ENCODE data around the gene FAF1. TPM values are rescaled to one million over a fixed set of nuclear protein-coding genes. Genes with fewer than 3 reads are reported as not detected.
A peak's percentile ranks its signal among the peaks of the same experiment; 100 is the strongest.

FAF1 gene
- total RNA-seq, 1 experiment from 2014 or later = 78.7 TPM

DNA sequence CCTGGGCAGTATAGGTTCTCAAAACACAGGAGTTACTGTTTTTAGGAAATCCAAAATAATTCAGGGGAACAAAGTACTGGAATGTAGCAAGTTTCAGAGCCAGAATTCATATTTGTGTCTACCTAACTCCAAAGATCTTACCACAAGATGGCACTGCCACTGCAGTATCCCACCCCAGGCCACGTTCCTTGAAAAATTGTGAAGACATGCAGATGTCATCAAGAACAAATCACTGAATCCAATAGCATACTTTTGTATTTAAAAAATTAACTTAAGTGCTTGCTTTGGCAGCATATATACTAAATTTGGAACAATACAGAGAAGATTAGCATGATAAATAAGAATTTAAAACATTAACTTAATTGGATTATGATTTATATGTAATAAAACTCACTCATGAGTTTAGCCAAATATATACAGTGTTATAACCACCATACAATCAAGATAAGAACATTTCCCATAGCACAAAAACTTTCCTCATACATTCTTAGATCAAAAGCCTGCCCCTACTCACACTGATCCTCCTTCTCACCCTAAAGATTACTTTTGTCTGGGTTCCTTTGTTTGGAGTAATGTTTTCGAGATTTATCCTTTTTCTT lies 209.9 kb downstream of the FAF1 start:
- peak in 1 of 2 experiments; percentile 17 for DNase-seq
- Mint-ChIP-seq H3K36me3 (ENCODE audit: insufficient read depth, unreplicated experiment) (peaks cover 14% of the 10 kb centered on the region), H3K4me1 (ENCODE audit: low read depth, unreplicated experiment) (no peaks in the 10 kb centered on the region), H3K9me3 (ENCODE audit: unreplicated experiment) (no peaks in the 10 kb centered on the region), H3K4me3 (ENCODE audit: unreplicated experiment) (no peak overlapping the region), H3K27ac (ENCODE audit: unreplicated experiment) (no peak overlapping the region), H3K27me3 (ENCODE audit: insufficient read depth, unreplicated experiment) (no peaks in the 10 kb centered on the region)
- TF ChIP-seq, protein P1, sequence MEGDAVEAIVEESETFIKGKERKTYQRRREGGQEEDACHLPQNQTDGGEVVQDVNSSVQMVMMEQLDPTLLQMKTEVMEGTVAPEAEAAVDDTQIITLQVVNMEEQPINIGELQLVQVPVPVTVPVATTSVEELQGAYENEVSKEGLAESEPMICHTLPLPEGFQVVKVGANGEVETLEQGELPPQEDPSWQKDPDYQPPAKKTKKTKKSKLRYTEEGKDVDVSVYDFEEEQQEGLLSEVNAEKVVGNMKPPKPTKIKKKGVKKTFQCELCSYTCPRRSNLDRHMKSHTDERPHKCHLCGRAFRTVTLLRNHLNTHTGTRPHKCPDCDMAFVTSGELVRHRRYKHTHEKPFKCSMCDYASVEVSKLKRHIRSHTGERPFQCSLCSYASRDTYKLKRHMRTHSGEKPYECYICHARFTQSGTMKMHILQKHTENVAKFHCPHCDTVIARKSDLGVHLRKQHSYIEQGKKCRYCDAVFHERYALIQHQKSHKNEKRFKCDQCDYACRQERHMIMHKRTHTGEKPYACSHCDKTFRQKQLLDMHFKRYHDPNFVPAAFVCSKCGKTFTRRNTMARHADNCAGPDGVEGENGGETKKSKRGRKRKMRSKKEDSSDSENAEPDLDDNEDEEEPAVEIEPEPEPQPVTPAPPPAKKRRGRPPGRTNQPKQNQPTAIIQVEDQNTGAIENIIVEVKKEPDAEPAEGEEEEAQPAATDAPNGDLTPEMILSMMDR (IDR thresholded peaks at IDR 0.05; ENCODE audit: insufficient read depth in 1 of 2, low read depth in 1 of 2, low read length in 1 of 2, severe bottlenecking in 1 of 2, unreplicated experiment in 1 of 2) = peak; percentile 21 to 43
- Histone ChIP-seq H3K36me3 (ENCODE audit: control insufficient read depth, insufficient read depth, low read length) (no peaks in the 10 kb centered on the region), H3K4me3 (ENCODE audit: low read depth, low read length) (no peak overlapping the region), H3K4me1 (no peaks in the 10 kb centered on the region), H3K9me3 (no peaks in the 10 kb centered on the region), H3K27me3 (replicated peaks; ENCODE audit: control insufficient read depth, insufficient read depth, low read length) (no peaks in the 10 kb centered on the region)
- ChIA-PET CTCF (no interaction called here), POLR2A (no interaction called here)
- BruUV-seq (replicated peaks) = no TSS peak
- intact Hi-C loops (cut with micrococcal nuclease; ENCODE audit: unreplicated experiment) = loop anchor here (1.0 kb wide), 1 partner anchor 439 kb away; no protein-coding TSS in a partner anchor

- Histone ChIP-seq H3K36me3 (ENCODE audit: control insufficient read depth, insufficient read depth, low read length) (no peaks in the 10 kb centered on the region), H3K4me1 (no peaks in the 10 kb centered on the region), H3K9me3 (no peaks in the 10 kb centered on the region), H3K4me3 (ENCODE audit: low read depth, low read length) (no peak overlapping the region), H3K27me3 (replicated peaks; ENCODE audit: control insufficient read depth, insufficient read depth, low read length) (no peaks in the 10 kb centered on the region)
- no TSS peak for BruUV-seq (replicated peaks)
- Mint-ChIP-seq H3K36me3 (ENCODE audit: insufficient read depth, unreplicated experiment) (peaks cover 19% of the 10 kb centered on the region), H3K4me1 (ENCODE audit: low read depth, unreplicated experiment) (no peaks in the 10 kb centered on the region), H3K9me3 (ENCODE audit: unreplicated experiment) (no peaks in the 10 kb centered on the region), H3K27me3 (ENCODE audit: insufficient read depth, unreplicated experiment) (no peaks in the 10 kb centered on the region), H3K27ac (ENCODE audit: unreplicated experiment) (no peak overlapping the region), H3K4me3 (ENCODE audit: unreplicated experiment) (no peak overlapping the region)
- CTCF ChIA-PET = no interaction called here
- DNase-seq = no peak
- POLR2A ChIA-PET = no interaction called here
- TF ChIP-seq, protein P1 (IDR thresholded peaks at IDR 0.05; ENCODE audit: insufficient read depth in 1 of 2, low read depth in 1 of 2, low read length in 1 of 2, severe bottlenecking in 1 of 2, unreplicated experiment in 1 of 2) = no peak
- intact Hi-C loops (cut with micrococcal nuclease; ENCODE audit: unreplicated experiment) = no loop called here
Measured at GRCh38 chr1:50747394-50747793, 212.7 kb downstream of the FAF1 start.

- Mint-ChIP-seq H3K9me3 (ENCODE audit: unreplicated experiment) (no peaks in the 10 kb centered on the region), H3K27ac (ENCODE audit: unreplicated experiment) (no peak overlapping the region), H3K4me3 (ENCODE audit: unreplicated experiment) (no peak overlapping the region), H3K27me3 (ENCODE audit: insufficient read depth, unreplicated experiment) (no peaks in the 10 kb centered on the region), H3K36me3 (ENCODE audit: insufficient read depth, unreplicated experiment) (peaks cover 26% of the 10 kb centered on the region), H3K4me1 (ENCODE audit: low read depth, unreplicated experiment) (no peaks in the 10 kb centered on the region)
- ChIA-PET CTCF (no interaction called here), POLR2A (no interaction called here)
- TF ChIP-seq, protein P1 (IDR thresholded peaks at IDR 0.05; ENCODE audit: insufficient read depth in 1 of 2, low read depth in 1 of 2, low read length in 1 of 2, severe bottlenecking in 1 of 2, unreplicated experiment in 1 of 2) = no peak
- Histone ChIP-seq H3K36me3 (ENCODE audit: control insufficient read depth, insufficient read depth, low read length) (no peaks in the 10 kb centered on the region), H3K4me1 (no peaks in the 10 kb centered on the region), H3K4me3 (ENCODE audit: low read depth, low read length) (no peak overlapping the region), H3K9me3 (no peaks in the 10 kb centered on the region), H3K27me3 (replicated peaks; ENCODE audit: control insufficient read depth, insufficient read depth, low read length) (no peaks in the 10 kb centered on the region)
- intact Hi-C loops (cut with micrococcal nuclease; ENCODE audit: unreplicated experiment) = no loop called here
- DNase-seq = no peak
- no TSS peak for BruUV-seq (replicated peaks)
Measured at GRCh38 chr1:50742523-50742922, 217.5 kb downstream of the FAF1 start.
